Measurements from ENCODE around the gene DNAH8. TPM values are rescaled to one million over a fixed set of nuclear protein-coding genes. Genes with fewer than 3 reads are reported as not detected.
A peak's percentile ranks its signal among the peaks of the same experiment; 100 is the strongest.

Gene DNAH8
- total RNA-seq, 1 donor from 2014 or later: 1.1 TPM

DNA sequence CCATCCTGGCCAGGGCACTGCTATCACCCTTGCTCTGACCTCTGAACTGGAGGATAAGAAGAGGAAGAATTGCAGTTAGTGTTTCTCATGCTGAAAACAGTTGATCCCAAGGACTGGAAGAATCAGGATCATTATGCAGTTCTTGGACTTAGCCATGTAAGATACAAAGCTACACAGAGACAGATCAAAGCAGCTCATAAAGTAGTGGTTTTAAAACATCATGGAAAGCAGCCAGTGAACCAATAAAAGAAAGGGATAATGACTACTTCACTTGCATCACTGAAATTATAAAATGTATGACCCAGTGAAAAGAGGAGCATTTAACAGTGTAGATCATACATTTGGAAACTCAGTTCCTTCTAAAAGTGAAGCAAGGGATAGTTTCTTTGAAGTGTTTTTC lies 47.7 kb downstream of the DNAH8 start:
- H3K36me3 ChIP-seq: no peaks in the 10 kb centered on the region
- H2AFZ ChIP-seq (replicated peaks): no peak overlapping the region
- H3K27ac ChIP-seq: no peak overlapping the region
- Mint-ChIP-seq H3K27me3 (ENCODE audit: insufficient read depth, low read depth) (peaks cover 9% of the 10 kb centered on the region), H3K9me3 (peaks cover 3% of the 10 kb centered on the region), H3K4me1 (peaks cover 2% of the 10 kb centered on the region), H3K4me3 (no peak overlapping the region), H3K27ac (no peak overlapping the region), H3K36me3 (no peaks in the 10 kb centered on the region)
- no peaks in the 10 kb centered on the region for H3K27me3 ChIP-seq
- no peaks in the 10 kb centered on the region for H3K79me2 ChIP-seq (ENCODE audit: low read depth)
- H3K4me2 ChIP-seq: no peak overlapping the region
- no peak overlapping the region for H3K4me3 ChIP-seq
- no peak for DNase-seq (ENCODE audit: low spot score)
- no peak overlapping the region for H3K9ac ChIP-seq
- no peaks in the 10 kb centered on the region for H4K20me1 ChIP-seq (ENCODE audit: low read depth)
- H3K9me3 ChIP-seq (ENCODE audit: low read depth): peaks cover 4% of the 10 kb centered on the region
- TF ChIP-seq EZH2phosphoT487 (IDR thresholded peaks at IDR 0.05) (no peak), EZH2 (IDR thresholded peaks at IDR 0.05) (no peak)
- TF ChIP-seq, protein P1, sequence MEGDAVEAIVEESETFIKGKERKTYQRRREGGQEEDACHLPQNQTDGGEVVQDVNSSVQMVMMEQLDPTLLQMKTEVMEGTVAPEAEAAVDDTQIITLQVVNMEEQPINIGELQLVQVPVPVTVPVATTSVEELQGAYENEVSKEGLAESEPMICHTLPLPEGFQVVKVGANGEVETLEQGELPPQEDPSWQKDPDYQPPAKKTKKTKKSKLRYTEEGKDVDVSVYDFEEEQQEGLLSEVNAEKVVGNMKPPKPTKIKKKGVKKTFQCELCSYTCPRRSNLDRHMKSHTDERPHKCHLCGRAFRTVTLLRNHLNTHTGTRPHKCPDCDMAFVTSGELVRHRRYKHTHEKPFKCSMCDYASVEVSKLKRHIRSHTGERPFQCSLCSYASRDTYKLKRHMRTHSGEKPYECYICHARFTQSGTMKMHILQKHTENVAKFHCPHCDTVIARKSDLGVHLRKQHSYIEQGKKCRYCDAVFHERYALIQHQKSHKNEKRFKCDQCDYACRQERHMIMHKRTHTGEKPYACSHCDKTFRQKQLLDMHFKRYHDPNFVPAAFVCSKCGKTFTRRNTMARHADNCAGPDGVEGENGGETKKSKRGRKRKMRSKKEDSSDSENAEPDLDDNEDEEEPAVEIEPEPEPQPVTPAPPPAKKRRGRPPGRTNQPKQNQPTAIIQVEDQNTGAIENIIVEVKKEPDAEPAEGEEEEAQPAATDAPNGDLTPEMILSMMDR (IDR thresholded peaks at IDR 0.05): no peak
- H3F3A ChIP-seq (ENCODE audit: low read depth): peaks cover 6% of the 10 kb centered on the region
- H3K4me1 ChIP-seq: peaks cover 9% of the 10 kb centered on the region

DNA sequence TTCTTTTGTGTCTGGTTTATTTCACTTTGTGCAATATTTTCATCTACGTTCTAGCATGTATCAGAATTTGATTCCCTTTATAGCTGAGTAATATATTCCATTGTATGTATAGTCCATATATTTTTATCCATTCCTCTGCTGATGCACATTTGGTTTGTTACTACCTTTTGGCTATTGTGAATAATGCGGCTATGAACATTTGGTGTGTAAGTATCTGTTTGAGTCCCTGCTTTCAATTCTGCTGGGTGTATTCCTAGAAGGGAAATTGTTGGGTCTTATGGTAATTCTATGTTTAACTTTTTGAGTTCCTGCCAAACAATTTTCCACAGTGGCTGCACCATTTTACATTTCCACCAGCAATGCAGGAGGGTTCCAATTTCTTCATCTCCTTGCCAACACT lies 52.4 kb downstream of the DNAH8 start:
- Histone ChIP-seq H3K9me3 (ENCODE audit: low read depth) (no peaks in the 10 kb centered on the region), H3K4me3 (no peak overlapping the region), H3K79me2 (ENCODE audit: low read depth) (no peaks in the 10 kb centered on the region), H4K20me1 (ENCODE audit: low read depth) (no peaks in the 10 kb centered on the region), H3K9ac (no peak overlapping the region), H3K36me3 (no peaks in the 10 kb centered on the region), H3K27me3 (no peaks in the 10 kb centered on the region), H3K27ac (no peak overlapping the region), H3F3A (ENCODE audit: low read depth) (peaks cover 6% of the 10 kb centered on the region), H3K4me1 (peaks cover 9% of the 10 kb centered on the region), H2AFZ (replicated peaks) (no peak overlapping the region), H3K4me2 (no peak overlapping the region)
- no peak overlapping the region for H3K4me3 Mint-ChIP-seq
- peaks cover 2% of the 10 kb centered on the region for H3K4me1 Mint-ChIP-seq
- H3K27ac Mint-ChIP-seq: no peak overlapping the region
- DNase-seq (ENCODE audit: low spot score): no peak
- TF ChIP-seq EZH2phosphoT487 (IDR thresholded peaks at IDR 0.05) (no peak), EZH2 (IDR thresholded peaks at IDR 0.05) (no peak)
- TF ChIP-seq, protein P1 (IDR thresholded peaks at IDR 0.05): no peak
- H3K27me3 Mint-ChIP-seq (ENCODE audit: insufficient read depth, low read depth): no peaks in the 10 kb centered on the region
- no peaks in the 10 kb centered on the region for H3K9me3 Mint-ChIP-seq
- H3K36me3 Mint-ChIP-seq: no peaks in the 10 kb centered on the region

DNA sequence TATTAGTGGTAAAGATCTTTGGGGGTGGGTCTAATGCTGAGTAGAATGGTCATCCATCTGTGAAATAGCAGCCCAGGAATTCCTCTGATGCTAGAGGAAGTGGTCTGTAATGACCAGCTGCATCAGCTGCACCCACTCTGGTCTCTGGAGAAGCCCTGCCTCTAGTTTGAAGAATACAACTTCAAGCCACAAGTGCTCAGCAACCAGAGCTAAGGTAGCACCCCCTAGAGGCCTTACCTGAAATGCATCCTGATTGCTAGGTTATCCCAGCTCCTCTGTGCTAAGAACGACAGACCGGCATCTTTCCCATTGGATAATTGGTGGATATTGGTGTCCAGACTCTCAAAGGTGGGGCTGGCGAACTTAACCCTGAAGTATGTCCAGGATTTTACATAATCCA lies 58.2 kb downstream of the DNAH8 start:
- H3K9me3 ChIP-seq (ENCODE audit: low read depth): no peaks in the 10 kb centered on the region
- no peak overlapping the region for H3K4me2 ChIP-seq

More for the DNA sequence above, 58.2 kb downstream of the DNAH8 start:
- Histone ChIP-seq H3K9ac (no peak overlapping the region), H3K4me1 (no peaks in the 10 kb centered on the region), H3K27me3 (peaks cover under 1% of the 10 kb centered on the region), H3K36me3 (no peaks in the 10 kb centered on the region), H3K27ac (no peak overlapping the region), H3F3A (ENCODE audit: low read depth) (no peaks in the 10 kb centered on the region), H3K79me2 (ENCODE audit: low read depth) (no peaks in the 10 kb centered on the region), H3K4me3 (no peak overlapping the region), H4K20me1 (ENCODE audit: low read depth) (no peaks in the 10 kb centered on the region), H2AFZ (replicated peaks) (no peak overlapping the region)
- H3K9me3 Mint-ChIP-seq: no peaks in the 10 kb centered on the region
- no peaks in the 10 kb centered on the region for H3K27me3 Mint-ChIP-seq (ENCODE audit: insufficient read depth, low read depth)
- H3K36me3 Mint-ChIP-seq: no peaks in the 10 kb centered on the region
- TF ChIP-seq, protein P1 (IDR thresholded peaks at IDR 0.05): peak; percentile 67
- TF ChIP-seq EZH2 (IDR thresholded peaks at IDR 0.05) (no peak), EZH2phosphoT487 (IDR thresholded peaks at IDR 0.05) (no peak)
- H3K4me3 Mint-ChIP-seq: no peak overlapping the region
- peak; percentile 59 for DNase-seq (ENCODE audit: low spot score)
- H3K27ac Mint-ChIP-seq: no peak overlapping the region
- no peaks in the 10 kb centered on the region for H3K4me1 Mint-ChIP-seq

Data from neural progenitor cell (in vitro differentiated cells).